Stimulated activated CD4-positive, alpha-beta T cell treated with anti-CD3 and anti-CD28 coated beads, Interleukin-15, amount 100 ng/mL, for 48 hours (primary cell): Measurements from ENCODE around the gene TAF6L.
"Not testable (repeated sequence)": the region's sequence is repeated elsewhere in the genome, so short reads cannot be mapped to it uniquely, and the experiment has no call there.

Experiments used
- DNase-seq, 2 donors: peaks; one replicate each; pipeline ENCODE4 v3.0.0-alpha.2; 2020; ENCODE audit warnings: low read depth in 2 of 2

The TAF6L gene

GRCh38 chr11:62805076-62805892 lies 34.1 kb downstream of the TAF6L start, which contains the start of gene NXF1:
NXF1 (minus strand) TSS chr11:62805440; CDS start chr11:62805356, 84 bp downstream.
- DNase-seq = peak; percentile 88 to 93

- no peak for DNase-seq
Observed at GRCh38 chr11:62805961-62806441, 34.8 kb downstream of the TAF6L start.

GRCh38 chr11:62806611-62807121 lies 35.5 kb downstream of the TAF6L start:
- DNase-seq = no peak

GRCh38 chr11:62810748-62811147 lies 39.6 kb downstream of the TAF6L start:
- no peak for DNase-seq

- DNase-seq = no peak
Observed at GRCh38 chr11:62811659-62812058, 40.5 kb downstream of the TAF6L start.

- DNase-seq = no peak
Observed at GRCh38 chr11:62816557-62816956, 45.4 kb downstream of the TAF6L start.

- DNase-seq = no peak
Observed at GRCh38 chr11:62817129-62817528, 45.9 kb downstream of the TAF6L start.

- DNase-seq = no peak
Observed at GRCh38 chr11:62823677-62824076, 52.5 kb downstream of the TAF6L start.

GRCh38 chr11:62828130-62828529 lies 56.9 kb downstream of the TAF6L start:
- DNase-seq = not testable (repeated sequence)

- no peak for DNase-seq
Observed at GRCh38 chr11:62830904-62831519, 59.8 kb downstream of the TAF6L start.

- peak; percentile 99 for DNase-seq
Observed at GRCh38 chr11:62831520-62832335, 60.5 kb downstream of the TAF6L start, which contains the start of gene STX5. STX5 (minus strand) TSS chr11:62832051; CDS start chr11:62831243, 808 bp downstream.

- no peak for DNase-seq
Observed at GRCh38 chr11:62832336-62833234, 61.4 kb downstream of the TAF6L start, which contains the start of gene TEX54. TEX54 (minus strand) TSS chr11:62832841.

- DNase-seq = no peak
Observed at GRCh38 chr11:62835336-62835735, 64.1 kb downstream of the TAF6L start.
